Activated CD4-positive, CD25-positive, alpha-beta regulatory T cell treated with anti-CD3 and anti-CD28 coated beads, Interleukin-2, amount 50 U/mL, for 72 hours (primary cell): ENCODE measurements around the gene CD1C.
"Not testable (repeated sequence)": the region's sequence is repeated elsewhere in the genome, so short reads cannot be mapped to it uniquely, and the experiment has no call there.

Source experiments
- DNase-seq: peaks from one replicate; pipeline ENCODE4 v3.0.0; 2021

The CD1C gene

GRCh38 chr1:158329733-158330132 lies 40.0 kb downstream of the CD1C start:
- no peak for DNase-seq

GRCh38 chr1:158330391-158331105 lies 40.8 kb downstream of the CD1C start:
- no peak for DNase-seq

GRCh38 chr1:158331106-158331425 lies 41.3 kb downstream of the CD1C start:
- DNase-seq = no peak

- no peak for DNase-seq
Measured at GRCh38 chr1:158331481-158332150, 41.9 kb downstream of the CD1C start, which contains the start of gene CD1B. Gene CD1B, minus strand, starts transcription at chr1:158331531. Its CDS starts 108 bp downstream, at chr1:158331423.

GRCh38 chr1:158333405-158334155 lies 43.9 kb downstream of the CD1C start:
- DNase-seq = no peak

- DNase-seq = no peak
Measured at GRCh38 chr1:158334526-158335212, 44.9 kb downstream of the CD1C start.

- no peak for DNase-seq
Measured at GRCh38 chr1:158335213-158335532, 45.5 kb downstream of the CD1C start.

- DNase-seq = not testable (repeated sequence)
Measured at GRCh38 chr1:158336413-158336812, 46.7 kb downstream of the CD1C start.
